ENCODE results near the gene USP4. TPM values are rescaled to one million over a fixed set of nuclear protein-coding genes. Genes with fewer than 3 reads are reported as not detected.
"Not testable (repeated sequence)": the region's sequence is repeated elsewhere in the genome, so short reads cannot be mapped to it uniquely, and the experiment has no call there.

Gene USP4
- total RNA-seq, 1 donor from 2014 or later = 45.2 TPM

DNA sequence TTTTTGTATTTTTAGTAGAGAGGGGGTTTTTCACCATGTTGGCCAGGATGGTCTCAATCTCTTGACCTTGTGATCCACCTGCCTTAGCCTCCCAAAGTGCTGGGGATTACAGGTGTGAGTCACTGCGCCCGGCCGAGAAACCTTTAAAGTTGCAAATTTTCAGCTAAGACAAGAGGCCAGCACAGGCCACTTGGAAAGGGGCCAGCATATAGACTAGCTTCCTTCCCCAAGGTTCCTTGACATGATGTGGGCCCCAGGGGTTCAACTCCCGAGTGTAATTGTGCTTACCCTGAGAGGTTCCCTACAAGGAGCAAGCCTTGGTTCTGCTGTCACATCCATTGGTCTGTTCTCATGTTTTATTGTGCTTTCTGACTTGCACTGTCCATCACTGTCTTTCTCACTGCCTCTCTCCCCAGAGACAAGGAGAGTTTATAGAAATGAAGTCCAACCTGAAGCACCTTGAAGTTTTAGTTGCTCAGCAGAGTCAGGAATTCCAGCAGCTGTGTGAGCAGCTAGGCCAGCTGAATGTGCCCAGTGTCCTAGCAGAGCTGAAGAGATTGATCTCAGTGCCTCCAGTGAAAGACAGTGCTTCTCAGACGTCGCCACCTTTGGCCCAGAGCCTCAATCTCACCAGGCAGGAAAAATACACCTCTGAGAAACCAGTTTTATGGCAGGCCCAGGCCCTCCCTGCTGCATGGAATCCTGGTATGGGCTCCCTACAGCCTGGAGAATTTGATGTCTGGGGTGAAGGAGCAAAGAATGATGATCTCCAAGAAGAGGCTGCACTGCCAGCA, 83.9 kb downstream of the USP4 start:
- H3K4me3 ChIP-seq = no peak overlapping the region
- H3K4me1 ChIP-seq = no peaks in the 10 kb centered on the region
- no peaks in the 10 kb centered on the region for H3K27me3 ChIP-seq
- H3K27ac ChIP-seq = no peak overlapping the region
- H3K36me3 ChIP-seq = no peaks in the 10 kb centered on the region
- intact Hi-C loops (cut with DNase I) = no loop called here
- no peak for TF ChIP-seq POLR2AphosphoS5 (IDR thresholded peaks at IDR 0.05; ENCODE audit: insufficient read depth in 1 of 2, low read depth in 1 of 2)
- TF ChIP-seq, protein P1, sequence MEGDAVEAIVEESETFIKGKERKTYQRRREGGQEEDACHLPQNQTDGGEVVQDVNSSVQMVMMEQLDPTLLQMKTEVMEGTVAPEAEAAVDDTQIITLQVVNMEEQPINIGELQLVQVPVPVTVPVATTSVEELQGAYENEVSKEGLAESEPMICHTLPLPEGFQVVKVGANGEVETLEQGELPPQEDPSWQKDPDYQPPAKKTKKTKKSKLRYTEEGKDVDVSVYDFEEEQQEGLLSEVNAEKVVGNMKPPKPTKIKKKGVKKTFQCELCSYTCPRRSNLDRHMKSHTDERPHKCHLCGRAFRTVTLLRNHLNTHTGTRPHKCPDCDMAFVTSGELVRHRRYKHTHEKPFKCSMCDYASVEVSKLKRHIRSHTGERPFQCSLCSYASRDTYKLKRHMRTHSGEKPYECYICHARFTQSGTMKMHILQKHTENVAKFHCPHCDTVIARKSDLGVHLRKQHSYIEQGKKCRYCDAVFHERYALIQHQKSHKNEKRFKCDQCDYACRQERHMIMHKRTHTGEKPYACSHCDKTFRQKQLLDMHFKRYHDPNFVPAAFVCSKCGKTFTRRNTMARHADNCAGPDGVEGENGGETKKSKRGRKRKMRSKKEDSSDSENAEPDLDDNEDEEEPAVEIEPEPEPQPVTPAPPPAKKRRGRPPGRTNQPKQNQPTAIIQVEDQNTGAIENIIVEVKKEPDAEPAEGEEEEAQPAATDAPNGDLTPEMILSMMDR (IDR thresholded peaks at IDR 0.05) = no peak
- TF ChIP-seq POLR2A (IDR thresholded peaks at IDR 0.05) = no peak
- DNase-seq (ENCODE audit: extremely low spot score in 2 of 2) = no peak
- no peaks in the 10 kb centered on the region for H3K9me3 ChIP-seq

DNA sequence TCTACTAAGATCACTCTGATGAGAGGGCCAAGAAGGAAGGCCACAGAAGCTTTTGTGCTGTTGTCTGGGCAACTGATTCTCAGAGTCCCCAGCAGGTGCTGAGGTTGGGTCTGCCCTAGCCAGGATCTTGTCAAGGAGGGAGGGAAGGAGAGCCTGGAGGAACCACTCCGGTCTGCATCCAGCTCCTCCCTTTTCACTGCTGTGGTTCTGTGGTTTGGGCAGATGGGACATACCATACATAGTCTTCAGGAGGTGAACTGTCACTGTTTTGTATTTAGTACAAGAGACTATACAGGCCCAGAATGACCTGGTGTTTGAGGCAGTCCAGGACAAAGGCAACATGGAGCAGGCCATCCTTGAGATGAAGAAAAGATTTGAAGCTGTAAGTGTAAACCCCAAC, 84.7 kb downstream of the USP4 start:
- no peaks in the 10 kb centered on the region for H3K27me3 ChIP-seq
- intact Hi-C loops (cut with DNase I) = no loop called here
- TF ChIP-seq POLR2AphosphoS5 (IDR thresholded peaks at IDR 0.05; ENCODE audit: insufficient read depth in 1 of 2, low read depth in 1 of 2) (no peak), POLR2A (IDR thresholded peaks at IDR 0.05) (no peak)
- TF ChIP-seq, protein P1 (IDR thresholded peaks at IDR 0.05) = no peak
- H3K36me3 ChIP-seq = no peaks in the 10 kb centered on the region
- H3K4me1 ChIP-seq = no peaks in the 10 kb centered on the region
- no peak overlapping the region for H3K4me3 ChIP-seq
- H3K9me3 ChIP-seq = no peaks in the 10 kb centered on the region
- DNase-seq (ENCODE audit: extremely low spot score in 2 of 2) = no peak
- H3K27ac ChIP-seq = no peak overlapping the region

DNA sequence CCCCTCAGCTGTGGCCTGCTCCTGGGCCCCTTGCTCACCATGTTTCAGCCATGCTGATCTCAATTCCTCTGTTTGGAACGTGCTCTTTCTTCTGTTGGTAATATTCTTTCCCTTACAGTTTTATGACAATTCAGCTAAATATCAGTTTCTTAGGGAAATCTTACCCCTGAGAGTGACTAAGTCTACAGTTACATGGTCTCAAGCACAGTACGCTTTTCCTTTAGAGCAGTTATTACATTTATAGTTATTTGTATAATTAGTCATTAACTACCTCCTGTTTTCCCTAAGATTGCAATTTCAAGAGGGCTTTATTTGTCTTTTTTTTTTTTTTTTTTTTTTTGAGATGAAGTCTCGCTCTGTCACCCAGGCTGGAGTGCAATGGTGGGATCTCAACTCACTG, 86.3 kb downstream of the USP4 start:
- Histone ChIP-seq H3K27ac (no peak overlapping the region), H3K36me3 (no peaks in the 10 kb centered on the region), H3K27me3 (no peaks in the 10 kb centered on the region), H3K4me1 (peaks cover 11% of the 10 kb centered on the region), H3K9me3 (no peaks in the 10 kb centered on the region), H3K4me3 (no peak overlapping the region)
- TF ChIP-seq POLR2A (IDR thresholded peaks at IDR 0.05) (no peak), POLR2AphosphoS5 (IDR thresholded peaks at IDR 0.05; ENCODE audit: insufficient read depth in 1 of 2, low read depth in 1 of 2) (no peak)
- TF ChIP-seq, protein P1 (IDR thresholded peaks at IDR 0.05) = no peak
- intact Hi-C loops (cut with DNase I) = no loop called here
- no peak for DNase-seq (ENCODE audit: extremely low spot score in 2 of 2)

DNA sequence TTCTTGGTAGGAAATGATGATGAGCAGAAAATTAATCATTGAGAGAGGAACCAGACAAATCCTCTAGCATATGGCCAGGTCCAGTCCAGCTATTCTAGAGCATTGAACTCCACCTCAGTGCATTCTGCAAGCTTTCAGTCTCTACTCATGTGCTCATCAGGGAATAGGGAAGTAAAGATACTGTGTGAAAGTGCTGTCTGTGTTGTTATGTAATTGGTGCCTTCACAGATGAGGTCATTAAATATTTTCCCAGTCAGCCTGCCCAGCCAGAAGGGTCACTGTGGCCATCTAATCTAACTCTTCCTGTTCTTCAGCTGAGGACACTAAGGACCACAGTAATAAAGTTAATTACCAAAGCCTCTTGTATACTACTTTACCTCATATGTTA, 91.0 kb downstream of the USP4 start:
- peak in 1 of 2 donors; percentile 72 for TF ChIP-seq POLR2AphosphoS5 (IDR thresholded peaks at IDR 0.05; ENCODE audit: insufficient read depth in 1 of 2, low read depth in 1 of 2)
- no peak for TF ChIP-seq POLR2A (IDR thresholded peaks at IDR 0.05)
- TF ChIP-seq, protein P1 (IDR thresholded peaks at IDR 0.05) = no peak
- Histone ChIP-seq H3K36me3 (no peaks in the 10 kb centered on the region), H3K4me3 (no peak overlapping the region), H3K4me1 (peaks cover 15% of the 10 kb centered on the region), H3K27me3 (no peaks in the 10 kb centered on the region), H3K27ac (peak overlapping the region; percentile 60), H3K9me3 (no peaks in the 10 kb centered on the region)
- DNase-seq (ENCODE audit: extremely low spot score in 2 of 2) = no peak
- intact Hi-C loops (cut with DNase I) = no loop called here

DNA sequence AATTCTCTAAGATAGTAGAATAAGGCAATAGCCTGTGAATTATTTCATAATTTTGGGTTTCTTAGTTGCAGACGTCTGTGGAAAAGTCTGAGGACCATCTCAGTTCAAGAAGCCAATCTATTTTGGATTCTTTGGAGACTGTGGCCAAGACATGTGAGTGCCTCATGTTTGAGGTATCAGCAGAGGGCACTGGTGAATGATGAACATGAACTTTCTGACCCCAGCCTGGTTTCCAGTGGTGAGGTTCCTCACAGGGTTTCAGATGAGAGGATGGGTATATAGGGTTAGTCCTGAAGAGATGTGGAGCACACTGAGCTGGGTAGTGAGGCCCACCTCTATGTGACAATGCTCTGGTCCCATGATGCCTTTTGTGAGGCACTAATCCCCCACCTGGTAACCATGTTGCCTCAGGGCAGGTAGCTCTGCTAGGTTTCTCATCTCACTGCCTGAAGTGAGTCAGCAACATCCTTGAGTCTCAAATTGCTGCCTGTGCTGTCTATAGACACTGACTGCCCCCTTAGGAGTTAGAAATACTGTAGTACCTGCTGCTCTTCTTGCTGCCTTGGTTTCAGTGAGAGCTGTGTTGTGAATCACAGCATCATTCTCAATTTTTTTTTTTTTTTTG, 95.2 kb downstream of the USP4 start:
- H3K4me1 ChIP-seq = peaks cover 15% of the 10 kb centered on the region
- H3K4me3 ChIP-seq = no peak overlapping the region
- TF ChIP-seq POLR2A (IDR thresholded peaks at IDR 0.05) = no peak
- TF ChIP-seq, protein P1 (IDR thresholded peaks at IDR 0.05) = no peak
- no peak for TF ChIP-seq POLR2AphosphoS5 (IDR thresholded peaks at IDR 0.05; ENCODE audit: insufficient read depth in 1 of 2, low read depth in 1 of 2)
- no peaks in the 10 kb centered on the region for H3K27me3 ChIP-seq
- intact Hi-C loops (cut with DNase I) = no loop called here
- no peak overlapping the region for H3K27ac ChIP-seq
- H3K9me3 ChIP-seq = no peaks in the 10 kb centered on the region
- DNase-seq (ENCODE audit: extremely low spot score in 2 of 2) = no peak
- no peaks in the 10 kb centered on the region for H3K36me3 ChIP-seq

DNA sequence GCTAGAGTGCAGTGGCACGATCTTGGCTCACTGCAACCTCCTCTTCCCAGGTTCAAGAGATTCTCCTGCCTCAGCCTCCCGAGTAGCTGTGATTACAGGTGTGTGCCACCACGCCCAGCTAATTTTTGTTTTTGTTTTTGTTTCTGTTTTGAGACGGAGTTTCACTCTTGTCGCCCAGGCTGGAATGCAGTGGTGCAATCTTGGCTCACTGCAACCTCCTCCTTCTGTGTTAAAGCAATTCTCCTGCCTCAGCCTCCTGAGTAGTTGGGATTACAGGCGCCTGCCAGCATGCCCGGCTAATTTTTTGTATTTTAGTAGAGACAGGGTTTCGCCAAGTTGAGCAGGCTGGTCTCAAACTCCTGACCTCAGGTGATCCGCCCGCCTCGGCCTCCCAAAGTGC, 99.8 kb downstream of the USP4 start:
- H3K4me1 ChIP-seq; H3K27me3 ChIP-seq; H3K36me3 ChIP-seq; H3K9me3 ChIP-seq; intact Hi-C loops (cut with DNase I); DNase-seq (ENCODE audit: extremely low spot score in 2 of 2); H3K4me3 ChIP-seq: not testable (repeated sequence)
- H3K27ac ChIP-seq = peak overlapping the region; percentile 71

Measured in vagina (tissue), 2 donors.